ENCODE results near the gene MEGF9.

- no peak for TF ChIP-seq CTCF (IDR thresholded peaks at IDR 0.05; ENCODE audit: poor library complexity)
- no peak for TF ChIP-seq EZH2phosphoT487 (IDR thresholded peaks at IDR 0.05; ENCODE audit: low read depth, severe bottlenecking, unreplicated experiment)
Measured at GRCh38 chr9:120579139-120580050, 134.9 kb downstream of the MEGF9 start.
